K562 treated with DMSO at 1 percent for 24 hours (cell line): ENCODE measurements around the gene ARPP19. TPM values are rescaled to one million over a fixed set of nuclear protein-coding genes. Genes with fewer than 3 reads are reported as not detected.

Source experiments
- total RNA-seq: library from RNA; unstranded; fragments of 300-600 nt; gene quantifications from 2 replicates; pipeline ENCODE4 v1.2.3, GENCODE V29; 2022; ENCODE audit warnings: low read depth; ENCODE audit not compliant: insufficient read depth

Gene ARPP19
- 23.8 and 25.3 TPM in 2 replicates for total RNA-seq

GRCh38 chr15:52568601-52569585, at the start of gene ARPP19:
TSS of gene ARPP19 (minus strand) at chr15:52569030. CDS start at chr15:52568892, 138 bp downstream.

GRCh38 chr15:52528564-52529340, 40.1 kb downstream of the ARPP19 start, which contains the start of gene MYO5A:
TSS of gene MYO5A (minus strand) at chr15:52528880. CDS start at chr15:52528806, 74 bp downstream.

Other genes with a start within 250 kb of the ARPP19 start
- gene MYO5A, start 40.1 kb downstream of the ARPP19 start, total RNA-seq = 0.54 and 0.83 TPM in 2 replicates
- gene ATOSA, start 110.4 kb upstream of the ARPP19 start, total RNA-seq = 6.8 and 8.5 TPM in 2 replicates
- not detected in 2 replicates for gene ONECUT1, start 221.3 kb upstream of the ARPP19 start, total RNA-seq